GM19467 (cell line): ENCODE results near the gene KLF16.
A peak's percentile ranks its signal among the peaks of the same experiment; 100 is the strongest.

Experiments
- ATAC-seq: cut with Tn5 transposase; IDR thresholded peaks from one replicate; pipeline ENCODE4 v1.9.1; 2021; ENCODE audit warnings: mild to moderate bottlenecking, moderate library complexity; ENCODE audit not compliant: unreplicated experiment

Gene KLF16

GRCh38 chr19:1856698-1857603 is 6.4 kb downstream of the KLF16 start:
- ATAC-seq: no peak

GRCh38 chr19:1856345-1856697 is 7.1 kb downstream of the KLF16 start:
- ATAC-seq: no peak

- ATAC-seq: no peak
Observed at GRCh38 chr19:1855828-1856255, 7.5 kb downstream of the KLF16 start.

GRCh38 chr19:1855040-1855827 is 8.1 kb downstream of the KLF16 start:
- no peak for ATAC-seq

- ATAC-seq: no peak
Observed at GRCh38 chr19:1854542-1855039, 8.8 kb downstream of the KLF16 start.

GRCh38 chr19:1854039-1854541 is 9.3 kb downstream of the KLF16 start:
- ATAC-seq: no peak

- no peak for ATAC-seq
Observed at GRCh38 chr19:1853295-1854038, 9.9 kb downstream of the KLF16 start.

GRCh38 chr19:1852581-1853128 is 10.7 kb downstream of the KLF16 start:
- ATAC-seq: no peak

- ATAC-seq: no peak
Observed at GRCh38 chr19:1851654-1852580, 11.5 kb downstream of the KLF16 start.

GRCh38 chr19:1850809-1851653 is 12.3 kb downstream of the KLF16 start:
- no peak for ATAC-seq

GRCh38 chr19:1849886-1850398 is 13.4 kb downstream of the KLF16 start:
- ATAC-seq: no peak

- no peak for ATAC-seq
Observed at GRCh38 chr19:1849132-1849474, 14.3 kb downstream of the KLF16 start.

GRCh38 chr19:1848399-1849131 is 14.8 kb downstream of the KLF16 start, which contains the start of gene REXO1:
Gene REXO1, minus strand, starts transcription at chr19:1848483. Its CDS starts 125 bp downstream, at chr19:1848358.
- peak; percentile 63 for ATAC-seq

- ATAC-seq: no peak
Observed at GRCh38 chr19:1847684-1848398, 15.5 kb downstream of the KLF16 start.

- no peak for ATAC-seq
Observed at GRCh38 chr19:1847348-1847683, 16.1 kb downstream of the KLF16 start.

GRCh38 chr19:1846517-1847204 is 16.7 kb downstream of the KLF16 start:
- ATAC-seq: no peak

- no peak for ATAC-seq
Observed at GRCh38 chr19:1845642-1846041, 17.7 kb downstream of the KLF16 start.
